HL-60 (cell line): ENCODE measurements around the gene LRP2.
"Not testable (repeated sequence)": the region's sequence is repeated elsewhere in the genome, so short reads cannot be mapped to it uniquely, and the experiment has no call there.

Experiments
- DNase-seq, 2 experiments: peaks; one replicate each; pipeline ENCODE4 v3.0.0-alpha.2; 2010 to 2020; ENCODE audit warnings: low read depth in 1 of 2, low spot score in 1 of 2
- H3K27ac ChIP-seq: fragments of 250-450 bp; sonication (Bioruptor Pico); replicated peaks from 2 replicates; pipeline ENCODE4 v1.5.1; 2020; ENCODE audit warnings: mild to moderate bottlenecking, moderate library complexity
- H3K27me3 ChIP-seq: fragments of 250-450 bp; sonication (Bioruptor Pico); 2 replicates; pipeline ENCODE4 v1.5.1; 2021; ENCODE audit warnings: mild to moderate bottlenecking, moderate library complexity; ENCODE audit not compliant: insufficient read depth, poor library complexity, severe bottlenecking
- H3K4me3 ChIP-seq: replicated peaks from 2 replicates; pipeline ENCODE4 v1.5.1; 2011; ENCODE audit warnings: mild to moderate bottlenecking, control low read depth, low read length; ENCODE audit not compliant: insufficient read depth
- GABPA ChIP-seq: IDR thresholded peaks from 2 replicates; pipeline ENCODE4 v1.6.1; 2012; ENCODE audit warnings: low read depth
- POLR2AphosphoS5 ChIP-seq: IDR thresholded peaks from 2 replicates; pipeline ENCODE4 v1.6.1; 2012; ENCODE audit warnings: low read depth
- SPI1 ChIP-seq: IDR thresholded peaks from 2 replicates; pipeline ENCODE4 v1.6.1; 2012; ENCODE audit warnings: low read depth, mild to moderate bottlenecking, borderline replicate concordance
- TF ChIP-seq, protein P1 (sequence below): IDR thresholded peaks from 2 replicates; pipeline ENCODE4 v1.6.1; 2012; ENCODE audit warnings: low read depth; ENCODE audit not compliant: insufficient replicate concordance
- TF ChIP-seq, protein P2 (sequence below): IDR thresholded peaks from one replicate; pipeline ENCODE4 v1.5.1; 2011; ENCODE audit warnings: low read length, control low read depth, inconsistent platforms; ENCODE audit not compliant: insufficient read depth

LRP2 gene

DNA sequence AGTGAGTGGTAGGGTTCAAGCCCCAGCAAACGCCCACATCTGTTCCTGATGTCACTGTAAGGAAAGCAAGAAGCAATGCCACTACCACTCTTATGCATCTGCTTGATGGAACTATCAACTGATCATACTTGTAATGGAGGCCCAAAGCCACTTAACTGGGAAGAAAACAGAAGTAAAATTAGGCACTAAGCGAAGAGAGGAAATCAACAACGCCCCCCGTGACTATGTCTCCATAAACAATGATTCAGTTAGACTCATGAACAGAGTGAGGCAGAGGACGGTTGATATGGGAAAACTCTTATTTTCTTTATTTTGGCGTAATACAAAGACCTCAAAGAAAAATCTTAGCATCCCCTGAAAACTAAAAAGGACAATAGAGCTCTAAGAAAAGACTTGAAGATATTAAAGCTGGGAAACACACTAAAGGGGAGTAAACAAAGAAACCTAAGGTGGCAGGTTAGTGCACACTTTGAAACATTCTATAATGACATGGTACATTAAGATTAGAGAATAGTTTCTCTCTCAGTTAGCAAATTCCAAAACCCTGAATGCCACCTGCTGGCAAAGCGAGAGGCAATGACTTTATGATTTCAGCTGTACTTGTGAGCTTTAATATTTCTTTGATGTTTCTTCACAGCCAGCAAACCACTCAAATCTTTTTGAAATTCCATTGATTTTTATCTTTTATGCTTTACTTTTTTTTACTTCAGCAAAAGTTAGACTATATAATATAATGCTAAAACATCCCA lies 86.5 kb downstream of the LRP2 start:
- H3K4me3 ChIP-seq = no peak overlapping the region
- no peaks in the 10 kb centered on the region for H3K27me3 ChIP-seq
- TF ChIP-seq, protein P1, sequence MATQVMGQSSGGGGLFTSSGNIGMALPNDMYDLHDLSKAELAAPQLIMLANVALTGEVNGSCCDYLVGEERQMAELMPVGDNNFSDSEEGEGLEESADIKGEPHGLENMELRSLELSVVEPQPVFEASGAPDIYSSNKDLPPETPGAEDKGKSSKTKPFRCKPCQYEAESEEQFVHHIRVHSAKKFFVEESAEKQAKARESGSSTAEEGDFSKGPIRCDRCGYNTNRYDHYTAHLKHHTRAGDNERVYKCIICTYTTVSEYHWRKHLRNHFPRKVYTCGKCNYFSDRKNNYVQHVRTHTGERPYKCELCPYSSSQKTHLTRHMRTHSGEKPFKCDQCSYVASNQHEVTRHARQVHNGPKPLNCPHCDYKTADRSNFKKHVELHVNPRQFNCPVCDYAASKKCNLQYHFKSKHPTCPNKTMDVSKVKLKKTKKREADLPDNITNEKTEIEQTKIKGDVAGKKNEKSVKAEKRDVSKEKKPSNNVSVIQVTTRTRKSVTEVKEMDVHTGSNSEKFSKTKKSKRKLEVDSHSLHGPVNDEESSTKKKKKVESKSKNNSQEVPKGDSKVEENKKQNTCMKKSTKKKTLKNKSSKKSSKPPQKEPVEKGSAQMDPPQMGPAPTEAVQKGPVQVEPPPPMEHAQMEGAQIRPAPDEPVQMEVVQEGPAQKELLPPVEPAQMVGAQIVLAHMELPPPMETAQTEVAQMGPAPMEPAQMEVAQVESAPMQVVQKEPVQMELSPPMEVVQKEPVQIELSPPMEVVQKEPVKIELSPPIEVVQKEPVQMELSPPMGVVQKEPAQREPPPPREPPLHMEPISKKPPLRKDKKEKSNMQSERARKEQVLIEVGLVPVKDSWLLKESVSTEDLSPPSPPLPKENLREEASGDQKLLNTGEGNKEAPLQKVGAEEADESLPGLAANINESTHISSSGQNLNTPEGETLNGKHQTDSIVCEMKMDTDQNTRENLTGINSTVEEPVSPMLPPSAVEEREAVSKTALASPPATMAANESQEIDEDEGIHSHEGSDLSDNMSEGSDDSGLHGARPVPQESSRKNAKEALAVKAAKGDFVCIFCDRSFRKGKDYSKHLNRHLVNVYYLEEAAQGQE = no peak
- TF ChIP-seq, protein P2, sequence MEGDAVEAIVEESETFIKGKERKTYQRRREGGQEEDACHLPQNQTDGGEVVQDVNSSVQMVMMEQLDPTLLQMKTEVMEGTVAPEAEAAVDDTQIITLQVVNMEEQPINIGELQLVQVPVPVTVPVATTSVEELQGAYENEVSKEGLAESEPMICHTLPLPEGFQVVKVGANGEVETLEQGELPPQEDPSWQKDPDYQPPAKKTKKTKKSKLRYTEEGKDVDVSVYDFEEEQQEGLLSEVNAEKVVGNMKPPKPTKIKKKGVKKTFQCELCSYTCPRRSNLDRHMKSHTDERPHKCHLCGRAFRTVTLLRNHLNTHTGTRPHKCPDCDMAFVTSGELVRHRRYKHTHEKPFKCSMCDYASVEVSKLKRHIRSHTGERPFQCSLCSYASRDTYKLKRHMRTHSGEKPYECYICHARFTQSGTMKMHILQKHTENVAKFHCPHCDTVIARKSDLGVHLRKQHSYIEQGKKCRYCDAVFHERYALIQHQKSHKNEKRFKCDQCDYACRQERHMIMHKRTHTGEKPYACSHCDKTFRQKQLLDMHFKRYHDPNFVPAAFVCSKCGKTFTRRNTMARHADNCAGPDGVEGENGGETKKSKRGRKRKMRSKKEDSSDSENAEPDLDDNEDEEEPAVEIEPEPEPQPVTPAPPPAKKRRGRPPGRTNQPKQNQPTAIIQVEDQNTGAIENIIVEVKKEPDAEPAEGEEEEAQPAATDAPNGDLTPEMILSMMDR = peak; percentile 16
- no peak for DNase-seq
- no peak overlapping the region for H3K27ac ChIP-seq

DNA sequence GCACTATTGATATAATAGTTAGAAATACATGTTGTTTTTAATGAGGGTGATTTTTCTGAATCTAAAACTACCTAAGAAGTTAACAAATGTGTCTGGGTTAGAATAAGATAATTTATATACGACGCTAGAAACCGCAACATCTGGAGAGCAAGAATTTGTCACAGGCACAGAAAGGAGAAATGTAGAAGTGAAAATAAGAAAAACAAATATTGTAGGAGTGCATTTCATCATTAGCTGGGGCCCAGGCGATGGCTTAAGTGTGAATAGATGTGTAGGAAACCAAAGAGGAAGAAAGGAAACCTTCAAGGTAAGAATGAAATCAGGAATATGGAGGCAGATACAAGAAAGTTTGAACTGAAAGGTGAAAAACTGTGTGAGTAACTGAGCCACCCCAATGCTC lies 90.3 kb downstream of the LRP2 start:
- TF ChIP-seq POLR2AphosphoS5 (no peak), GABPA (no peak), SPI1 (no peak)
- TF ChIP-seq, protein P2 = no peak
- TF ChIP-seq, protein P1 = no peak
- DNase-seq = no peak

DNA sequence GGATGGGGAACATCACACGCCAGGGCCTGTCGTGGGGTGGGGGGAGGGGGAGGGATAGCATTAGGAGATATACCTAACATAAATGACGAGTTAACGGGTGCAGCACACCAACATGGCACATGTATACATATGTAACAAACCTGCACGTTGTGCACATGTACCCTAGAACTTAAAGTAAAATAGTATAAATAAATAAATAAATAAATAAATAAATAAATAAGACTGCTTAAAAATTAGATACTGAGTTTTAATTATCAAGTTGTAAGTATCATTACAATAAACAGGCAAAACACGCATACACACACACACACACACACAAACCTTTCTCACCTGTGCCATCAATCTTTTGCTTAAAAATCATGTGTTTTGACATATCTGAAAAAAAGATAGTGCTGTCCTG lies 91.8 kb downstream of the LRP2 start:
- not testable (repeated sequence) for H3K27me3 ChIP-seq, H3K27ac ChIP-seq, DNase-seq, H3K4me3 ChIP-seq

More for the DNA sequence above, 90.3 kb downstream of the LRP2 start:
- no peak overlapping the region for H3K27ac ChIP-seq
- no peak overlapping the region for H3K4me3 ChIP-seq
- no peaks in the 10 kb centered on the region for H3K27me3 ChIP-seq

DNA sequence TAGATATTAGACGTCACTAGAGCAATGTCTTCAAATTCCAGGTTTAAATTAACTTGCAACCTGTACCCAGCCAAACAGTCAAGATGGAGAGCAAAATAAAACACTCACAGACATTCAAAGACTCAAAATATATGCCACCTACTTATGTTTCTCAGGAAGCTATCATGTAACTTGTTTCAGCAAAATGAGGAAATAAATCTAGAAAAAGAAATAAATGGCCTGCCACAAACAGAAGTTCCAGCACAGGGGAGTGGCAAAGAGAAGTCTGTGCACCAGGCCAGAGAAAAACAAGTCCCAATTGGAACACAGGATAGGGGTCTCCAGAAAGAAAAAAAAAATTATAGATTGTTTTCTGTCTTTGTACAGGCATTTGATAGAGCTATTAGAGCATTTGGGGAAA lies 96.7 kb downstream of the LRP2 start:
- Histone ChIP-seq H3K27me3 (no peaks in the 10 kb centered on the region), H3K4me3 (no peak overlapping the region), H3K27ac (peak overlapping the region; percentile 8)
- TF ChIP-seq GABPA (no peak), SPI1 (no peak), POLR2AphosphoS5 (no peak)
- TF ChIP-seq, protein P1 = no peak
- TF ChIP-seq, protein P2 = no peak
- DNase-seq = peak in 1 of 2 experiments; percentile 32
